HFF-Myc (cell line): ENCODE results near the gene TMEM41A.

Experiments used
- DNase-seq: peaks from one replicate; pipeline ENCODE4 v3.0.0-alpha.2; 2011; ENCODE audit warnings: low read depth; ENCODE audit errors: extremely low read depth
- H3K4me3 ChIP-seq: replicated peaks from 2 replicates; pipeline ENCODE4 v1.5.1; 2011; ENCODE audit warnings: low read depth, mild to moderate bottlenecking, control low read depth, low read length
- CTCF ChIP-seq: IDR thresholded peaks from 2 replicates; pipeline ENCODE4 v1.5.1; 2012; ENCODE audit warnings: mild to moderate bottlenecking, low read depth, low read length, control low read depth; ENCODE audit errors: missing control alignments

TMEM41A gene

DNA sequence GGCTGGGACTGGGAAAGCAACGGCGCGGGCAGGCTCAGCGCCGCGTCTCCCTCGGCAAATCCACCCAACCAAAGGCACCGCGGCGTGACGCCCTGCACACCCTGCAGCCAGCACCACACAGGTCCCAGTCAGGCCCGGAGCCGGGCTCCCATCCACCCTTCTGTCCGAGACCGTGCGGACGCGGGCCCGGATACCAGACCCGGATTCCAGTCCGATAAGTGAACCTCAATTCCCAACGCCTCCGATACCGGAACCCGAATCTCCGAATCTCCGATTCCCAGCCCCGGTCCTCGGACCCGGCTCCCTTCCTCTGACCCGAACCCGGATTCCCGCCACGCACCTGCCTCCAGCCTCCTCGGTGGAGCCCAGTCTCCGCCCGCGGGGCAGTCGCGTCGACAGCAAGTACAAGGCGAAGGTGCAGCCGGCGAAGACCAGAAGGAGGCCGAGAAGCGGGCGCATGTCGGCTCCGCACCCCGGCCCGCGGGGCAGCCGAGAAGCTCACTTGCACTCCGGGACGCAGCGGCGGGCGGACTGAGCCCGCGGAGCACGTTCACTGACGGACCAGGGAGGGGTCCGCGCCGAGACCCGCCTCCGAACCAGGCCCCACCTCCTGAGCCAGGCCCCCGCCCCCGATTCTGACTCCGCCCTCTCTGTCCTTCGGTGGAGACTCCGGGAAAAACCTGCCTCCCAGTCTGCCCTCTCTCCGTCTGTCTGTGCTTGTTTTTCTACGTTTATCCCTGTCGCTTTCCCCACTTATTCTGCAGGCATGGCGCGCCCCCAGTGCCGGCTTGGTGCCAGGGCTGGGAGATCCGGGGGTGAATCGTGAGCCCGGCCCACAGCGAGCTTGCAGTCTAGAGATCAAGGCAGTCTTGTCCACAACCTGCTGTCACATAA is at the start of gene TMEM41A:
Gene TMEM41A (minus strand): TSS at position 533 of the 894 bp plus-strand sequence. CDS start 74 bp downstream, at position 459.
- DNase-seq = peak; percentile 48
- TF ChIP-seq CTCF = no peak
- H3K4me3 ChIP-seq = peak within 1 kb of the TSS; percentile 77

GRCh38 chr3:185540695-185541094 is 41.9 kb upstream of the TMEM41A start:
- no peak for DNase-seq
- no peak overlapping the region for H3K4me3 ChIP-seq
- no peak for TF ChIP-seq CTCF

DNA sequence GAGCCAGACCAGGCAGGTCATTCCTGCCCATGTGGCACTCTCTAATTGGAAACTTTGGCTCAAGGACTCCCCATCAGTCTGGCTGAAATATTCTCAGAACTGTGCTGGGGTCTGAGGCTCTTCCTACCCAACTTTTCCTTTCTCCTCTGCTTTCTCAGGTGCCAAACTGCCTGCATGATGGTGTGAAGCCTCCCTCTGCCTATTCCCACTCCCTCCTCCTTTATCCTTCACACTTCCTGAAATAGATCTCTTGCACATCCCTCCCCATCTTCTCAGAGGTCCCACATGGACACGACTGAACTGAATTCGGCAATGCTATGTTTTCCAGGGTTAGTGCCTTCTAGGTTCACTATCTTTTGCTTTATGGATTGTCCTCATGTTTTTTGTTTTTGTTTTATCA is 41.1 kb upstream of the TMEM41A start:
- no peak overlapping the region for H3K4me3 ChIP-seq
- DNase-seq = no peak
- TF ChIP-seq CTCF = no peak

GRCh38 chr3:185537369-185537970 is 38.6 kb upstream of the TMEM41A start:
- H3K4me3 ChIP-seq = no peak overlapping the region
- peak; percentile 36 for DNase-seq
- no peak for TF ChIP-seq CTCF

GRCh38 chr3:185534511-185534910 is 35.7 kb upstream of the TMEM41A start:
- TF ChIP-seq CTCF = no peak
- no peak overlapping the region for H3K4me3 ChIP-seq
- no peak for DNase-seq

DNA sequence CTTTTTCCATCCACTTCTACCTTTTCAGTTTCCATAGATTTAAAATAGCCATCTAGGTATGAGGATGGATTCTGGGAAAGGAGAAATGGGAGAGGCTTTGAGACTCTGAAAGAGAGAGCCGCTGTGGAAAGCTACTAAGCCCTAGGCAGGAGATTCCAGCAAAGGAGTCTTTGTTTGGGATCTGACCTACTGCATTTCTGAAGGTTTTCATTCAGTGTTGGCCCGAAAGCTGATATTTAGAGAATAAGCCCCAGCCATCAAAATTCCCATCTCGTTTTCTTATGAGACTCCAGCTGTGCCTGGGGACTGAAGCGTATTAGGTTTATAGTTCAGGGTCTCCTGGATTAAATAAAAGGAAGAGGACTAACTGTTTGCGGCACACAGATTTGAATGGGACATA is 34.1 kb upstream of the TMEM41A start:
- TF ChIP-seq CTCF = no peak
- no peak overlapping the region for H3K4me3 ChIP-seq
- no peak for DNase-seq
